ENCODE measurements around the gene CENPX. TPM values are rescaled to one million over a fixed set of nuclear protein-coding genes. Genes with fewer than 3 reads are reported as not detected.
"Not testable (repeated sequence)": the region's sequence is repeated elsewhere in the genome, so short reads cannot be mapped to it uniquely, and the experiment has no call there.

CENPX gene
- total and polyA plus RNA-seq, 9 donors, result 33.4 to 44.8 (median 38.7) TPM

- Histone ChIP-seq H3K27ac (ENCODE audit: low read length) (no peak overlapping the region), H3K27me3 (ENCODE audit: control insufficient read depth, insufficient read depth, low read length) (no peaks in the 10 kb centered on the region), H3K9me3 (replicated peaks; ENCODE audit: control insufficient read depth, low read depth, low read length) (no peaks in the 10 kb centered on the region), H3K36me3 (ENCODE audit: control insufficient read depth, insufficient read depth, low read length) (peaks cover 2% of the 10 kb centered on the region), H3K4me3 (ENCODE audit: low read length) (no peak overlapping the region), H3K4me1 (ENCODE audit: control insufficient read depth, insufficient read depth, low read length) (peaks cover 13% of the 10 kb centered on the region)
- 56% methylated on average over 6 of the region's 17 CpGs for WGBS (ENCODE audit: insufficient coverage)
- no peak for DNase-seq
Measured at GRCh38 chr17:82041144-82041814, 18.6 kb upstream of the CENPX start.

- Histone ChIP-seq H3K36me3 (ENCODE audit: control insufficient read depth, insufficient read depth, low read length) (peaks cover 5% of the 10 kb centered on the region), H3K4me1 (ENCODE audit: control insufficient read depth, insufficient read depth, low read length) (peaks cover 16% of the 10 kb centered on the region), H3K4me3 (ENCODE audit: low read length) (no peak overlapping the region), H3K9me3 (replicated peaks; ENCODE audit: control insufficient read depth, low read depth, low read length) (no peaks in the 10 kb centered on the region), H3K27ac (ENCODE audit: low read length) (no peak overlapping the region), H3K27me3 (ENCODE audit: control insufficient read depth, insufficient read depth, low read length) (no peaks in the 10 kb centered on the region)
- WGBS (ENCODE audit: insufficient coverage), result 91% methylated on average over 6 of the region's 8 CpGs
- DNase-seq, result no peak
Measured at GRCh38 chr17:82039695-82040299, 17.1 kb upstream of the CENPX start.

- not testable (repeated sequence) for H3K36me3 ChIP-seq (ENCODE audit: control insufficient read depth, insufficient read depth, low read length); H3K9me3 ChIP-seq (replicated peaks; ENCODE audit: control insufficient read depth, low read depth, low read length); H3K27ac ChIP-seq (ENCODE audit: low read length); H3K27me3 ChIP-seq (ENCODE audit: control insufficient read depth, insufficient read depth, low read length); DNase-seq; H3K4me3 ChIP-seq (ENCODE audit: low read length)
- H3K4me1 ChIP-seq (ENCODE audit: control insufficient read depth, insufficient read depth, low read length), result peaks cover 16% of the 10 kb centered on the region
- WGBS (ENCODE audit: insufficient coverage), result 90% methylated on average over 7 of the region's 16 CpGs
Measured at GRCh38 chr17:82038796-82039409, 16.2 kb upstream of the CENPX start.

GRCh38 chr17:82037889-82038195, 15.2 kb upstream of the CENPX start:
- 8% methylated on average over 10 of the region's 10 CpGs for WGBS (ENCODE audit: insufficient coverage)

GRCh38 chr17:82037092-82037888, 14.6 kb upstream of the CENPX start, which contains the start of gene DCXR:
Gene DCXR, minus strand, starts transcription at chr17:82037697. Its CDS starts 15 bp downstream, at chr17:82037682.
- H3K4me1 ChIP-seq (ENCODE audit: control insufficient read depth, insufficient read depth, low read length), result peaks cover 20% of the 10 kb centered on the region
- no peaks in the 10 kb centered on the region for H3K9me3 ChIP-seq (replicated peaks; ENCODE audit: control insufficient read depth, low read depth, low read length)
- peak within 1 kb of the TSS; percentile 72 for H3K4me3 ChIP-seq (ENCODE audit: low read length)
- H3K27me3 ChIP-seq (ENCODE audit: control insufficient read depth, insufficient read depth, low read length), result peaks cover 8% of the 10 kb centered on the region
- peak; percentile 99 for DNase-seq
- under 1% methylated on average over 91 of the region's 92 CpGs for WGBS (ENCODE audit: insufficient coverage)
- H3K27ac ChIP-seq (ENCODE audit: low read length), result peak within 1 kb of the TSS; percentile 96
- peaks cover 8% of the 10 kb centered on the region for H3K36me3 ChIP-seq (ENCODE audit: control insufficient read depth, insufficient read depth, low read length)

More at GRCh38 chr17:82037889-82038195, 15.2 kb upstream of the CENPX start:
- H3K27me3 ChIP-seq (ENCODE audit: control insufficient read depth, insufficient read depth, low read length), result peaks cover 2% of the 10 kb centered on the region
- H3K4me1 ChIP-seq (ENCODE audit: control insufficient read depth, insufficient read depth, low read length), result peaks cover 16% of the 10 kb centered on the region
- H3K4me3 ChIP-seq (ENCODE audit: low read length), result peak overlapping the region; percentile 45
- H3K9me3 ChIP-seq (replicated peaks; ENCODE audit: control insufficient read depth, low read depth, low read length), result no peaks in the 10 kb centered on the region
- no peak for DNase-seq
- peak overlapping the region; percentile 25 for H3K27ac ChIP-seq (ENCODE audit: low read length)
- H3K36me3 ChIP-seq (ENCODE audit: control insufficient read depth, insufficient read depth, low read length), result peaks cover 8% of the 10 kb centered on the region

- H3K27me3 ChIP-seq (ENCODE audit: control insufficient read depth, insufficient read depth, low read length), result peaks cover 11% of the 10 kb centered on the region
- no peaks in the 10 kb centered on the region for H3K9me3 ChIP-seq (replicated peaks; ENCODE audit: control insufficient read depth, low read depth, low read length)
- peaks cover 8% of the 10 kb centered on the region for H3K36me3 ChIP-seq (ENCODE audit: control insufficient read depth, insufficient read depth, low read length)
- 36% methylated on average over 23 of the region's 23 CpGs for WGBS (ENCODE audit: insufficient coverage)
- H3K4me3 ChIP-seq (ENCODE audit: low read length), result peak overlapping the region; percentile 72
- peak overlapping the region; percentile 78 for H3K27ac ChIP-seq (ENCODE audit: low read length)
- H3K4me1 ChIP-seq (ENCODE audit: control insufficient read depth, insufficient read depth, low read length), result peaks cover 24% of the 10 kb centered on the region
- no peak for DNase-seq
Measured at GRCh38 chr17:82036634-82037091, 14.0 kb upstream of the CENPX start.

GRCh38 chr17:82035956-82036633, 13.4 kb upstream of the CENPX start:
- Histone ChIP-seq H3K9me3 (replicated peaks; ENCODE audit: control insufficient read depth, low read depth, low read length) (no peaks in the 10 kb centered on the region), H3K4me1 (ENCODE audit: control insufficient read depth, insufficient read depth, low read length) (peaks cover 25% of the 10 kb centered on the region), H3K27me3 (ENCODE audit: control insufficient read depth, insufficient read depth, low read length) (peaks cover 11% of the 10 kb centered on the region), H3K4me3 (ENCODE audit: low read length) (peak overlapping the region; percentile 72), H3K36me3 (ENCODE audit: control insufficient read depth, insufficient read depth, low read length) (peaks cover 8% of the 10 kb centered on the region), H3K27ac (ENCODE audit: low read length) (no peak overlapping the region)
- no peak for DNase-seq
- 78% methylated on average over 13 of the region's 20 CpGs for WGBS (ENCODE audit: insufficient coverage)

- peaks cover 11% of the 10 kb centered on the region for H3K27me3 ChIP-seq (ENCODE audit: control insufficient read depth, insufficient read depth, low read length)
- DNase-seq, result no peak
- whole genome bisulfite sequencing (ENCODE audit: insufficient coverage), result 85% methylated on average over 5 of the region's 8 CpGs
- peaks cover 8% of the 10 kb centered on the region for H3K36me3 ChIP-seq (ENCODE audit: control insufficient read depth, insufficient read depth, low read length)
- H3K27ac ChIP-seq (ENCODE audit: low read length), result no peak overlapping the region
- H3K4me3 ChIP-seq (ENCODE audit: low read length), result no peak overlapping the region
- no peaks in the 10 kb centered on the region for H3K9me3 ChIP-seq (replicated peaks; ENCODE audit: control insufficient read depth, low read depth, low read length)
- peaks cover 31% of the 10 kb centered on the region for H3K4me1 ChIP-seq (ENCODE audit: control insufficient read depth, insufficient read depth, low read length)
Measured at GRCh38 chr17:82035488-82035887, 12.8 kb upstream of the CENPX start.

- Histone ChIP-seq H3K9me3 (replicated peaks; ENCODE audit: control insufficient read depth, low read depth, low read length) (no peaks in the 10 kb centered on the region), H3K27me3 (ENCODE audit: control insufficient read depth, insufficient read depth, low read length) (peaks cover 11% of the 10 kb centered on the region), H3K36me3 (ENCODE audit: control insufficient read depth, insufficient read depth, low read length) (peaks cover 8% of the 10 kb centered on the region), H3K4me1 (ENCODE audit: control insufficient read depth, insufficient read depth, low read length) (peaks cover 40% of the 10 kb centered on the region), H3K27ac (ENCODE audit: low read length) (no peak overlapping the region), H3K4me3 (ENCODE audit: low read length) (no peak overlapping the region)
- 78% methylated on average over 20 of the region's 23 CpGs for WGBS (ENCODE audit: insufficient coverage)
- DNase-seq, result no peak
Measured at GRCh38 chr17:82034371-82035011, 11.8 kb upstream of the CENPX start.

All from muscle of leg (tissue), 11 donors.